K562 (cell line): ENCODE measurements around the gene SHISA7. TPM values are rescaled to one million over a fixed set of nuclear protein-coding genes. Genes with fewer than 3 reads are reported as not detected.

ENCODE experiments used
- ARID4B ChIP-seq: sonication (generic); formaldehyde crosslinking; IDR thresholded peaks from 2 replicates; pipeline ENCODE4 v1.8.0; 2022; ENCODE audit warnings: mild to moderate bottlenecking, missing genetic modification reagents
- BACH1 ChIP-seq: fragments of 200-800 bp; sonication (Bioruptor generic); IDR thresholded peaks from 2 replicates; pipeline ENCODE4 v1.6.1; 2016; ENCODE audit warnings: missing genetic modification characterization, missing compliant biosample characterization
- CHAMP1 ChIP-seq: fragments of 450-650 bp; IDR thresholded peaks from 2 replicates; pipeline ENCODE4 v1.6.1; 2016; ENCODE audit warnings: mild to moderate bottlenecking
- FUS ChIP-seq: fragments of 200-400 bp; formaldehyde crosslinking; optimal IDR thresholded peaks from 2 replicates; pipeline ENCODE3; 2017; ENCODE audit warnings: low read depth, low read length
- GATAD2B ChIP-seq: fragments of 450-650 bp; IDR thresholded peaks from 2 replicates; pipeline ENCODE4 v1.6.1; 2017; ENCODE audit warnings: mild to moderate bottlenecking, borderline replicate concordance
- HIVEP1 ChIP-seq: fragments of 250-450 bp; sonication (Bioruptor Pico); IDR thresholded peaks from 2 replicates; pipeline ENCODE4 v1.4.0; 2020; ENCODE audit warnings: mild to moderate bottlenecking
- HOMEZ ChIP-seq: fragments of 250-450 bp; sonication (Bioruptor Pico); IDR thresholded peaks from 2 replicates; pipeline ENCODE4 v1.4.0; 2020; ENCODE audit warnings: mild to moderate bottlenecking, moderate library complexity
- MAFF ChIP-seq: IDR thresholded peaks from 2 replicates; pipeline ENCODE4 v1.6.1; 2012; ENCODE audit warnings: low read length, improper control_type of control experiment
- MAX ChIP-seq: sonication (generic); formaldehyde crosslinking; IDR thresholded peaks from 2 replicates; pipeline ENCODE4 v1.9.0; 2022; ENCODE audit warnings: mild to moderate bottlenecking, missing genetic modification reagents
- NCOA4 ChIP-seq: fragments of 450-650 bp; IDR thresholded peaks from 2 replicates; pipeline ENCODE4 v1.6.1; 2018; ENCODE audit warnings: mild to moderate bottlenecking; ENCODE audit not compliant: partially characterized antibody
- POLR2AphosphoS5 ChIP-seq: IDR thresholded peaks from 2 replicates; pipeline ENCODE4 v1.6.1; 2011; ENCODE audit warnings: mild to moderate bottlenecking, low read depth, low read length, moderate library complexity; ENCODE audit not compliant: control insufficient read depth, insufficient read depth
- SMC3 ChIP-seq: conservative IDR thresholded peaks from 2 replicates; pipeline ENCODE4 v1.6.1; 2011; ENCODE audit warnings: low read depth, low read length, improper control_type of control experiment; ENCODE audit not compliant: insufficient read depth
- SNIP1 ChIP-seq: fragments of 450-650 bp; IDR thresholded peaks from 2 replicates; pipeline ENCODE4 v1.7.1; 2017; ENCODE audit warnings: low read depth, mild to moderate bottlenecking
- U2AF1 ChIP-seq: fragments of 200-400 bp; formaldehyde crosslinking; optimal IDR thresholded peaks from 2 replicates; pipeline ENCODE3; 2017; ENCODE audit warnings: mild to moderate bottlenecking, low read depth, low read length, moderate library complexity
- USF2 ChIP-seq: sonication (generic); formaldehyde crosslinking; IDR thresholded peaks from 2 replicates; pipeline ENCODE4 v1.5.0; 2020; ENCODE audit warnings: missing genetic modification reagents
- ZEB2 ChIP-seq: fragments of 450-650 bp; IDR thresholded peaks from 2 replicates; pipeline ENCODE4 v1.6.1; 2016
- ZFPM2 ChIP-seq: fragments of 250-450 bp; sonication (Bioruptor Pico); IDR thresholded peaks from 2 replicates; pipeline ENCODE4 v1.5.1; 2022; ENCODE audit warnings: mild to moderate bottlenecking
- ZNF696 ChIP-seq: fragments of 250-450 bp; sonication (Bioruptor Pico); conservative IDR thresholded peaks from 2 replicates; pipeline ENCODE4 v1.4.0; 2020; ENCODE audit warnings: mild to moderate bottlenecking, moderate library complexity
- ZNF764 ChIP-seq: fragments of 250-450 bp; sonication (Bioruptor Pico); IDR thresholded peaks from 2 replicates; pipeline ENCODE4 v1.4.0; 2020; ENCODE audit warnings: low read depth, mild to moderate bottlenecking, moderate library complexity
- polyA plus RNA-seq, 8 experiments: library from polyadenylated mRNA; depleted of rRNA in 4 of 8; stranded (reverse) in 5 of 8; unstranded in 3 of 8; fragments of >200 nt; fragmentation: Nextera tagmentation in 2 of 8; fragmentation: Illumina TruSeq in 1 of 8; extraction: Ambion mirVana in 2 of 8; extraction: Trizol in 1 of 8; gene quantifications; 2 replicates each; pipeline versions ENCODE4 v1.2.1 to v1.2.3, GENCODE V29; 2011 to 2014; ENCODE audit warnings: inconsistent platforms in 1 of 8, missing spikeins in 1 of 8
- total RNA-seq, 7 experiments: library from RNA; depleted of rRNA in 6 of 7; stranded (reverse); fragments of >200 nt in 6 of 7; fragmentation: Illumina TruSeq in 2 of 7; extraction: Trizol in 2 of 7; gene quantifications; 2 replicates each; pipeline versions ENCODE4 v1.2.1 to v1.2.3, GENCODE V29; 2011 to 2021; ENCODE audit warnings: low replicate concordance in 1 of 7

SHISA7 gene
- total and polyA plus RNA-seq, 9 of the 15 experiments (the other 6 are each of a cell fraction or from before 2014, with no cell fraction given), result 0.01 to 0.40 (median 0.07) TPM

- TF ChIP-seq POLR2AphosphoS5 (0 out of 2 replicates have a peak, but pooled peaks have one; percentile 28), BACH1 (no peak), NCOA4 (no peak), ARID4B (CRISPR knock-in tag) (no peak; the same call in 1 of the 2 replicates), HOMEZ (CRISPR knock-in tag) (no peak), ZFPM2 (CRISPR knock-in tag) (no peak), MAX (CRISPR knock-in tag) (peak; percentile 81), FUS (no peak), ZEB2 (peak; percentile 92), MAFF (no peak), CHAMP1 (no peak), SMC3 (peak; percentile 52), USF2 (no peak), ZNF696 (no peak), ZNF764 (CRISPR knock-in tag) (no peak), SNIP1 (no peak), HIVEP1 (CRISPR knock-in tag) (no peak), U2AF1 (no peak), GATAD2B (no peak; the same call in 1 of the 2 replicates)
These were observed 24.3 kb upstream of the SHISA7 start (continued) for GRCh38 chr19:55467236-55468053.
